ENCODE data around the gene NRN1L. TPM values are rescaled to one million over a fixed set of nuclear protein-coding genes. Genes with fewer than 3 reads are reported as not detected.
A peak's percentile ranks its signal among the peaks of the same experiment; 100 is the strongest.

NRN1L gene
- total RNA-seq, 1 experiment from 2014 or later = 7.6 TPM

DNA sequence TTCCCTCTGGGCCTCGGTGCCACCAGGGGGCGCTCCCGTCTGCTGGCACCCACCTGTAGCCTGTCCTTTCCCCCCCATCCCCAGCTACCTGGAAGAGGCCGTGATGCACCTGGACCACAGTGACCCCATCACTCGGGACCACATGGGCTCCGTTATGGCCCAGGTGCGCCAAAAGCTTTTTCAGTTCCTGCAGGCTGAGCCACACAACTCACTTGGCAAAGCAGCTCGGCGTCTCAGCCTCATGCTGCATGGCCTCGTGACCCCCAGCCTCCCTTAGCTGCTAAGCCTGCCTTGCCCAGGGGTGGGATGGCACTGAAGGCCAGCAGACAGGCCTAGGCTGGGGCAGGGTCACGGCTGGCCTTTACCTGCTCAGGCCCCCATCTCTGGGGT lies 818 bp upstream of the NRN1L start:
- H3K4me3 ChIP-seq (ENCODE audit: insufficient read depth, low read depth, low read length) = no peak overlapping the region
- H3K36me3 ChIP-seq (replicated peaks; ENCODE audit: control insufficient read depth, insufficient read depth, low read length) = peaks cover 39% of the 10 kb centered on the region

DNA sequence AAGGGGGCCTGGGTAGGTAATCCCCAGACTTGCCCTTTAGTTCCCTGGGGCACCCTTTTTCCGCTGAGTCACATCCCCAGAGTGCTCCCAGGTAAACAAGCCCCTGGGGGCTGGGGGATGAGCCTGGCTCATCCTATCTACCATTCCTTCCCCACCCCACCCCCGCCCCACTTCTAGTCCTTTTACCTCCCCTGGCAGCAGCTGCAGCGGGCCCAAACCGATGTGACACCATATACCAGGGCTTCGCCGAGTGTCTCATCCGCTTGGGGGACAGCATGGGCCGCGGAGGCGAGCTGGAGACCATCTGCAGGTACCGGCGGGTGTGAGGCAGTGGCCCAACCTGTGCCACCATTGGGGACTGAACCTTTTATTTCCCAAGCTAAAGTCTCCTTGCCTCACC lies 860 bp downstream of the NRN1L start:
- no peak overlapping the region for H3K4me3 ChIP-seq (ENCODE audit: insufficient read depth, low read depth, low read length)
- peak; percentile 77 for DNase-seq
- peaks cover 26% of the 10 kb centered on the region for H3K36me3 ChIP-seq (replicated peaks; ENCODE audit: control insufficient read depth, insufficient read depth, low read length)

More for the DNA sequence above, 818 bp upstream of the NRN1L start:
- peak; percentile 97 for DNase-seq
- no peaks in the 10 kb centered on the region for H3K27me3 ChIP-seq (ENCODE audit: control insufficient read depth, insufficient read depth, low read length)

DNA sequence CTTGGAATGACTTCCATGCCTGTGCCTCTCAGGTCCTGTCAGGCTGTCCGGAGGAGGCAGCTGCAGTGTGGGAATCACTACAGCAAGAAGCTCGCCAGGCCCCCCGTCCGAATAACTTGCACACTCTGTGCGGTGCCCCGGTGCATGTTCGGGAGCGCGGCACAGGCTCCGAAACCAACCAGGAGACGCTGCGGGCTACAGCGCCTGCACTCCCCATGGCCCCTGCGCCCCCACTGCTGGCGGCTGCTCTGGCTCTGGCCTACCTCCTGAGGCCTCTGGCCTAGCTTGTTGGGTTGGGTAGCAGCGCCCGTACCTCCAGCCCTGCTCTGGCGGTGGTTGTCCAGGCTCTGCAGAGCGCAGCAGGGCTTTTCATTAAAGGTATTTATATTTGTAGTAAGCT lies 1.3 kb downstream of the NRN1L start:
- DNase-seq = peak; percentile 53
- H3K27me3 ChIP-seq (ENCODE audit: control insufficient read depth, insufficient read depth, low read length) = no peaks in the 10 kb centered on the region
- H3K36me3 ChIP-seq (replicated peaks; ENCODE audit: control insufficient read depth, insufficient read depth, low read length) = peaks cover 23% of the 10 kb centered on the region
- no peak overlapping the region for H3K4me3 ChIP-seq (ENCODE audit: insufficient read depth, low read depth, low read length)

More for the DNA sequence above, 860 bp downstream of the NRN1L start:
- no peaks in the 10 kb centered on the region for H3K27me3 ChIP-seq (ENCODE audit: control insufficient read depth, insufficient read depth, low read length)

DNA sequence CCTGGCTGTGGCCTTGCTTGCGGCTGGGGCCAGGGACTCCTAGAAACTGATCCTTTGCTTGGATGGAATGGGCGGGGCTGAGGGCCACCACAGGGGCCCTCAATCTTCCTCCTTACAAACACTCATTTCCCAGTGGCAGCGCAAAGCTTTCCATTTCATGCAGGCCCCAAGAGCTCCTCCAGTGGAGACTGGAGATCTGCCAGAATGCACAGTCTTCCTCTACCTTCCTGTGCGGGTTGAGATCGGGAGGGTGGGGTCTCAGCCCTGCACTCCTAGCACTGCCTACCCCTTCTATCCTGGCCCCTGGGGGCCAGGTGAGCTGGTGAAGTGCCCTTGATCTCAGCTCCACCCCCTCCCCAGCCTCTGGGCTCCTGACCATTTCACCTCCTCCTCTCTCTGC lies 1.7 kb downstream of the NRN1L start:
- peak; percentile 64 for DNase-seq
- Histone ChIP-seq H3K36me3 (replicated peaks; ENCODE audit: control insufficient read depth, insufficient read depth, low read length) (peaks cover 19% of the 10 kb centered on the region), H3K4me3 (ENCODE audit: insufficient read depth, low read depth, low read length) (no peak overlapping the region), H3K27me3 (ENCODE audit: control insufficient read depth, insufficient read depth, low read length) (no peaks in the 10 kb centered on the region)

DNA sequence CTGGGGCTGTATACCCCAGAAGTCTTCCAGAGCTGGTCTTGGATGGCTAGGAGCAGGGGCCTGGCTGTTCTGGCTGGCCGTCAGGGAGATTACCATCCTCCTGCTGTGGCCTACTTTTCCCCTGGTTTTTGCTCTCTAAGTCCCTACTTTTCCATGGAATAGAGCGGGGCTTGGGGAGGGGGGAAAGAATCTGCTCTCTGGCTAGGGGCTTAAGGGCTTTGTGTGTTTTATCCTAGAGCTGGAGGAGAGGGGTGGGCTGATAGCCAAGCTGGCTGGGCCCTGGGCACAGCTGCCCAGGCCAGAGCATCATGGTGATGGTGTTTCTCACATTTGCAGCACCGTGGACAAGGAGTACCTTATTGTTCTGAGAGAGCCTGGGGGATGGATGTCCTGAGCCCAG lies 3.6 kb downstream of the NRN1L start:
- Histone ChIP-seq H3K36me3 (replicated peaks; ENCODE audit: control insufficient read depth, insufficient read depth, low read length) (peaks cover 2% of the 10 kb centered on the region; the same call in 1 of the 2 replicates), H3K4me3 (ENCODE audit: insufficient read depth, low read depth, low read length) (no peak overlapping the region), H3K27me3 (ENCODE audit: control insufficient read depth, insufficient read depth, low read length) (no peaks in the 10 kb centered on the region)
- no peak for DNase-seq

DNA sequence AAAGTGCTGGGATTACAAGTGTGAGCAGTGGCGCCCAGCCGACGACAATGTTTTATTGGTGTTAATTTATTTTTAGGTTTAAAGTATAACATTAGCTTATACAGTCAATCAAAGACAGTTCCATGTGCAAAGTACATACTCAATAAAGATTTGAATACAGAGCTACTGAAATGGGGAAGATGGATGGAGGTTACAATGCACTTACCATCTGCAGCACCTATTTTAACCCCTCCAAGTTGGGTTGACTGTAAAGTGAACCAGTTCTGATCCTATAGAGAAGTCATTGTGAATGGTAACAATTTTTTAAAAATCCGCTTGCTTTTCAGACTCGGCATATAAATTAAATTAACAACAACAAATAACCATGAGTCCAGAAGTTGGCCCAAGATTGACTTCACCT lies 7.7 kb downstream of the NRN1L start:
- Histone ChIP-seq H3K4me3 (ENCODE audit: insufficient read depth, low read depth, low read length) (peak overlapping the region; percentile 27), H3K36me3 (replicated peaks; ENCODE audit: control insufficient read depth, insufficient read depth, low read length) (no peaks in the 10 kb centered on the region)
- no peak for DNase-seq

DNA sequence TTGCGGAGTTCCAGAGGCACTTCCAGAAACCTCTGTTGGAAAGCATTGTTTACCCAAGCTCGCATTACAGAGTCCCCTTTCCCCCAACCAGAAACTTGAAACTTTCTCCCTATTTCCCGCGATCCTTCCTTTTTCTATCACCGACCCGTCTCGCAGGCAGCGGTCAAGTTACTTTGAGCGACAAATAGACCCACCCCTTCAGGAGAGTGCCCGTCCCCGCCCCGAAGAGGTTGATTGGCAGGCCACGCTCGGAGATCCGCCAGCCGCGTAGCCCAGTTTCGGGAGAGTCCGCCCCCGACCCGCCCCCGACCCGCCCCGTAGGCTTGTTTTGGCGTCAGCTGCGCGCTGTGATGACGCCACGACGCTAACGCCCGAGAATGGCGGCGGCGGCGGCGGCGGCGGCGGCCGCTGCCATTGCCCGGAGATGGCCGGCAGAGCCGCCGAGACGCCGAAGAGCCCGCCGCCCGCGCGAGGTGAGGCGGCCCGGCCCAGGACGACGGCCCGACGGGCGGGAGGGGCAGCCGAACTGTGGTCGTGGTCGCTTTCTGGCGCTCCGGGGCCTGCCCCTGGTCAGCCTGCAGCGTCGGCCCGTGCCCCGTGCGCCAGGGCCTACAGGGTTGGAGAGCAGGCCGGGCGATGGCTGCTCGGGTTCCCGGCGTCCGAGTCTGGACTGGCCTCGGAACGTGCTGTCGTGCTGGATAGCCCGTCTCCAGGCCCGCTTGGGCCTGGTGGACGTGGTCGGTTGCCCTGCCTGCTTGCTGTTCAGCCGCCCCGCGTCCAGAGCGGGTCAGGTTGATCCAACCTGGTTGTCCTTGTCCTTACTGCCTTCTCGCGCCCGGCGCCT lies 8.4 kb downstream of the NRN1L start, which contains the start of gene PSKH1:
Gene PSKH1 (plus strand): TSS at position 356 of the 844 bp plus-strand sequence. CDS start 15,496 bp downstream, outside the sequence.
- H3K36me3 ChIP-seq (replicated peaks; ENCODE audit: control insufficient read depth, insufficient read depth, low read length) = no peaks in the 10 kb centered on the region

More for the DNA sequence above, 7.7 kb downstream of the NRN1L start:
- H3K27me3 ChIP-seq (ENCODE audit: control insufficient read depth, insufficient read depth, low read length) = no peaks in the 10 kb centered on the region

DNA sequence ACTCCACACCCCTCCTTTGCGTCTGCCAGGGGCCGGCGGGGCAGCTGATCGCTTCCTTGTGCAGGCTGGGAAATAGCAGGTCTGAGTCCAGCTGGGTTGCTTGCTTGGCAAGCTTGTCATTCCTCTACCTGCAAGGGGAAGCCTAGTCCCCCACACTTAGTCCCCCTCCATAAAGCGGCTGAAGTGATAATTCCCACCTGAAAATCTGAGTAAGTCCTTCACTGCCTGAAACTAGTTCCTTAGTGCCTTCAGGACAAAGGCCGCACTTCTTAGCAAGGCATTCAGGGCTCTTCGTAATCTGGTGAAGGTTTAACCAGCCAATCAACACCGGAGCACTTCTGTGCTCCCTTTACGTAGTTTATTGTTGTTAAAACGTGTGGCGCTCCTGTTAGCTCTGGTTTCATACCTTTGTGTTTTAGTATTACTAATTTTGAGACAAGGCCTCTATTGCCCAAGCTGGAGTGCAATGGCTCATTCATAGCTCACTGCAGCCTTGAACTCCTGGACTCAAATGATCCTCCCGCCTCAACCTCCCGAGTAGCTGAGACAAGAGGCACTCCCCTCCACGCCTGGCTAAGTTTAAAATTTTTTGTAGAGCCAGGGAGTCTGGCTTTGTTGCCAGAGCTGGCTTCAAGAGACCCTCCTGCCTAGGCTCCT lies 9.2 kb downstream of the NRN1L start:
- Histone ChIP-seq H3K4me3 (ENCODE audit: insufficient read depth, low read depth, low read length) (peak overlapping the region; percentile 99), H3K27me3 (ENCODE audit: control insufficient read depth, insufficient read depth, low read length) (no peaks in the 10 kb centered on the region), H3K36me3 (replicated peaks; ENCODE audit: control insufficient read depth, insufficient read depth, low read length) (no peaks in the 10 kb centered on the region)
- peak; percentile 77 for DNase-seq

More for the DNA sequence above, 8.4 kb downstream of the NRN1L start, which contains the start of gene PSKH1:
- no peaks in the 10 kb centered on the region for H3K27me3 ChIP-seq (ENCODE audit: control insufficient read depth, insufficient read depth, low read length)
- H3K4me3 ChIP-seq (ENCODE audit: insufficient read depth, low read depth, low read length) = peak within 1 kb of the TSS; percentile 99
- DNase-seq = peak; percentile 100

DNA sequence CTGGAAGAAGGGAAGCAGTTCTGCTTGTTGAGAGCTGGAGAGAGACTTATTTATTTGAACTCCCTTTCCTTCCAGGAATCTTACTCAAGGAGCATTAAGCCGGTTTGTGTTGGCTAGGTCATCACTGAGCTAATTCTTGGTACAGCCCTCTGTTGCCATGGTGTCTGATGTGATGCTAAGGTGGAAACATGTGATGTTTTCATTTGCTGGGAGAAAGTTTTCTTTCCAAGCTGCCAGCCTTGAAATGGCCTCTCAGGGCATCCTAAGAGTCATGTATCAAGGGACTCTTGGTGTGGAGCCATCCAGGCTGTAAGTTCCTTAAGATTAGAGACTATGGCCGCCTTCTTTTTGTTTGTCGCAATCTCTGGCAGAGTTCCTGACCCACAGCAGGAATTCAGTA lies 12.5 kb downstream of the NRN1L start:
- Histone ChIP-seq H3K4me3 (ENCODE audit: insufficient read depth, low read depth, low read length) (no peak overlapping the region), H3K36me3 (replicated peaks; ENCODE audit: control insufficient read depth, insufficient read depth, low read length) (no peaks in the 10 kb centered on the region), H3K27me3 (ENCODE audit: control insufficient read depth, insufficient read depth, low read length) (no peaks in the 10 kb centered on the region)
- no peak for DNase-seq

DNA sequence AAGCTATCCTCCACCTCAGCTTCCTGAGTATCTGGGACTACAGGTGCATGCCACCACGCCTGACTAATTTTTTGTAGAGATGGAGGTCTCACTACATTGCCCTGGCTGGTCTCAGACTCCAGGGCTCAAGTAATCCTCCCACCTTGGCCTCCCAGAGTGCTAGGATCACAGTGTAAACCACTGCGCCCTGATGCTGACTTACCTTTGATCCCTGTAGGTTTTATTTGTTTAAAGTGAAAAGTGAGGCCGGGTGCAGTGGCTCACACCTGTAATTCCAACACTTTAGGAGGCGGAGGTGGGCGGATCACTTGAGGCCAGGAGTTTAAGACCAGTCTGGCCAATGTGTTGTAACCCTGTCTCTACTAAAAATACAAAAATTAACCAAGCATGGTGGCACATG lies 17.0 kb downstream of the NRN1L start:
- Histone ChIP-seq H3K27me3 (ENCODE audit: control insufficient read depth, insufficient read depth, low read length) (no peaks in the 10 kb centered on the region), H3K4me3 (ENCODE audit: insufficient read depth, low read depth, low read length) (no peak overlapping the region), H3K36me3 (replicated peaks; ENCODE audit: control insufficient read depth, insufficient read depth, low read length) (no peaks in the 10 kb centered on the region; the same call in 1 of the 2 replicates)
- DNase-seq = no peak

DNA sequence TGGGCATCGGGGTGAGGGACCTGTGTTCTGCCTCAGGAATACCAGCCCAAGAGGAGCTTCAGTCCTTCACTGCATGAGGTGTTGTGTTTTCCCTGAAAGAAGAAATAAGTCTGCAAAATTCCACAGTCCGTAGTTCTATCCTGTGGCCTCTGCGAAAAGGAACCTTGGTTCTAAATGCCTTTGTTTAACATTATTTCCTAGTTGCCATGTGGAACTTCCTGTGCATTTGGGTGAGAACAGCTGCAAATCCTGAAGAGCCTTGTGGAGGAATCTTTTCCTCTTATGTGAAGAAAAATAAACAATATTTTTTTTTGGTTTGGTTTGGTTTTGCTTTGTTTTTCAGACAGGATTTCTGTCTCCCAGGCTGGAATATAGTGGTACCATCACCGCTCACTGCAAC lies 18.1 kb downstream of the NRN1L start:
- H3K27me3 ChIP-seq (ENCODE audit: control insufficient read depth, insufficient read depth, low read length) = no peaks in the 10 kb centered on the region
- no peak overlapping the region for H3K4me3 ChIP-seq (ENCODE audit: insufficient read depth, low read depth, low read length)
- no peaks in the 10 kb centered on the region; the same call in 1 of the 2 replicates for H3K36me3 ChIP-seq (replicated peaks; ENCODE audit: control insufficient read depth, insufficient read depth, low read length)
- no peak for DNase-seq

DNA sequence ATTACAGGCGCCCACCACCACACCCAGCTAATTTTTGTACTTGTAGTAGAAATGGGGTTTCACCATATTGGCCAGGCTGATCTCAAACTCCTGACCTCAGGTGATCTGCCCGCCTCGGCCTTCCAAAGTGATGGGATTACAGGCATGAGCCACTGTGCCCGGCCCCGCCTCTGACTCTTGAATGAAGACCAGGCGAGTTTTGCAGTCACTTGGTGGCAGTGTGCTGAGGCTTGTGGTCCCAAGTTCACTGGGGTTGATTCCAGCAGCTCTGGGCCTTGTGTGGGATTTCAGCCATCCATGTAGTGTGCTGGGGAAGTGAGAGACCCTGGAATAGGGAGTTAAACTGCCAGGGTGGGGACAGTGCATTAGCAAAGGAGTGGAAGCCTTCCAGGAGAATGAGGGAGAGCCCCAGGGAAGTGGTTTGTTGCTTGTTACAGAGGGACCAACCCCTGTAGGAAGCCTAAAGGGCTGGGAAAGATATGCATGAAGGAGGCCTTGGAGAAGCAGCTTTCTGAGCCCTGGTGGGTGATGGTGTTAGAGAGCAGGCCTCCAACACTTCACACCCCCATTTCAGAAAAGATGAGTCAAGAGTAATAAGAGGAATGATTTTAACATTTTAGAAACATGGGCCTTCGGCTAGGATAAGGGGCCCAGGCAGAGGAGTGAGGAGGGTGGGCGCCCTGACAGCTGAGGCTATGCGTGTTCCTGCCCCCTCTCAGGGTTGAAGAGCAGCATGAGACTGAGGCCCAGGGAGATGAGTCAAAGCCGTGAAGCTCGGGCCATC lies 22.9 kb downstream of the NRN1L start:
- Histone ChIP-seq H3K36me3 (replicated peaks; ENCODE audit: control insufficient read depth, insufficient read depth, low read length) (peaks cover 6% of the 10 kb centered on the region), H3K27me3 (ENCODE audit: control insufficient read depth, insufficient read depth, low read length) (no peaks in the 10 kb centered on the region), H3K4me3 (ENCODE audit: insufficient read depth, low read depth, low read length) (no peak overlapping the region)
- DNase-seq = peak; percentile 53

DNA sequence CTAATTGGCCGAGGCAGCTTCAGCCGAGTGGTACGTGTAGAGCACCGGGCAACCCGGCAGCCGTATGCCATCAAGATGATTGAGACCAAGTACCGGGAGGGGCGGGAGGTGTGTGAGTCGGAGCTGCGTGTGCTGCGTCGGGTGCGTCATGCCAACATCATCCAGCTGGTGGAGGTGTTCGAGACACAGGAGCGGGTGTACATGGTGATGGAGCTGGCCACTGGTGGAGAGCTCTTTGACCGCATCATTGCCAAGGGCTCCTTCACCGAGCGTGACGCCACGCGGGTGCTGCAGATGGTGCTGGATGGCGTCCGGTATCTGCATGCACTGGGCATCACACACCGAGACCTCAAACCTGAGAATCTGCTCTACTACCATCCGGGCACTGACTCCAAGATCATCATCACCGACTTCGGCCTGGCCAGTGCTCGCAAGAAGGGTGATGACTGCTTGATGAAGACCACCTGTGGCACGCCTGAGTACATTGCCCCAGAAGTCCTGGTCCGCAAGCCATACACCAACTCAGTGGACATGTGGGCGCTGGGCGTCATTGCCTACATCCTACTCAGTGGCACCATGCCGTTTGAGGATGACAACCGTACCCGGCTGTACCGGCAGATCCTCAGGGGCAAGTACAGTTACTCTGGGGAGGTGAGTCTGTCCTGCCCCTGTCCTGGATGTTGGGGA lies 24.5 kb downstream of the NRN1L start:
- H3K4me3 ChIP-seq (ENCODE audit: insufficient read depth, low read depth, low read length) = no peak overlapping the region
- no peak for DNase-seq
- no peaks in the 10 kb centered on the region for H3K27me3 ChIP-seq (ENCODE audit: control insufficient read depth, insufficient read depth, low read length)
- peaks cover 6% of the 10 kb centered on the region for H3K36me3 ChIP-seq (replicated peaks; ENCODE audit: control insufficient read depth, insufficient read depth, low read length)

DNA sequence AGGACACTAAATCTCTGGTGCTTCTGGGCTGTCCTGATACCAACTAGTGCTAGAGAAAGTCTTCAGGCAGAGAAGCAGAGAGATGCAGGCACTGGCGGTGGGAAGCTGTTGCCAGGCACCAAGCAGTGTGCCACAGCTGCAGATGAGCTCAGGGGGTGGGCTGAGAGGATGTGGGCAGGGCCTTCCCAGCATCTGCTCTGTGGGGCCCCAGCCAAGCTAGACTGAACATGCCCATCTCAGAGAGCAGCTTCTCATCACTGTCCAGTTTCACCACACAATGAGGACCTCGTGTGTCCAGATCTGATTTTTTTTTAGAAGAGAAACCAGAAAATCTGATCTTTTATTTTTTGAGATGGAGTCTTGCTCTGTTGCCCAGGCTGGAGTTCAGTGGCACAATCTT lies 25.5 kb downstream of the NRN1L start:
- DNase-seq = no peak
- peaks cover 6% of the 10 kb centered on the region for H3K36me3 ChIP-seq (replicated peaks; ENCODE audit: control insufficient read depth, insufficient read depth, low read length)
- no peaks in the 10 kb centered on the region for H3K27me3 ChIP-seq (ENCODE audit: control insufficient read depth, insufficient read depth, low read length)
- no peak overlapping the region for H3K4me3 ChIP-seq (ENCODE audit: insufficient read depth, low read depth, low read length)
